Stimulated activated CD4-positive, alpha-beta T cell treated with anti-CD3 and anti-CD28 coated beads, Interleukin-1b, Interleukin-23, amount 100 ng/mL, for 4 hours (primary cell): ENCODE results near the gene PPIL1.

Experiments
- DNase-seq, 2 donors: peaks; one replicate each; pipeline ENCODE4 v3.0.0-alpha.2; 2020; ENCODE audit warnings: low read depth in 2 of 2

The PPIL1 gene

GRCh38 chr6:36836111-36837021, 38.2 kb downstream of the PPIL1 start:
- no peak for DNase-seq

- DNase-seq = no peak
These were observed 39.8 kb downstream of the PPIL1 start for GRCh38 chr6:36834576-36835341.

- DNase-seq = no peak
These were observed 41.3 kb downstream of the PPIL1 start for GRCh38 chr6:36833182-36833789.

GRCh38 chr6:36832313-36832712, 42.3 kb downstream of the PPIL1 start:
- no peak for DNase-seq

- no peak for DNase-seq
These were observed 44.0 kb downstream of the PPIL1 start for GRCh38 chr6:36830577-36830976.

- DNase-seq = no peak
These were observed 44.6 kb downstream of the PPIL1 start for GRCh38 chr6:36829919-36830544.

- DNase-seq = no peak
These were observed 47.1 kb downstream of the PPIL1 start for GRCh38 chr6:36827261-36828079.

- DNase-seq = no peak
These were observed 47.9 kb downstream of the PPIL1 start for GRCh38 chr6:36826520-36827227.

- no peak for DNase-seq
These were observed 48.6 kb downstream of the PPIL1 start for GRCh38 chr6:36825994-36826393.

GRCh38 chr6:36825452-36825851, 49.2 kb downstream of the PPIL1 start:
- DNase-seq = no peak

GRCh38 chr6:36824253-36824652, 50.4 kb downstream of the PPIL1 start:
- no peak for DNase-seq

- DNase-seq = no peak
These were observed 51.0 kb downstream of the PPIL1 start for GRCh38 chr6:36823421-36824096.

GRCh38 chr6:36822506-36823269, 51.9 kb downstream of the PPIL1 start:
- DNase-seq = no peak

- no peak for DNase-seq
These were observed 52.8 kb downstream of the PPIL1 start for GRCh38 chr6:36821581-36822335.

GRCh38 chr6:36820700-36821580, 53.7 kb downstream of the PPIL1 start:
- no peak for DNase-seq

GRCh38 chr6:36818756-36819155, 55.8 kb downstream of the PPIL1 start:
- no peak for DNase-seq

- no peak for DNase-seq
These were observed 56.8 kb downstream of the PPIL1 start for GRCh38 chr6:36817847-36818246.
